C4-2B (cell line): ENCODE results near the gene DCAF12.
"Not testable (repeated sequence)": the region's sequence is repeated elsewhere in the genome, so short reads cannot be mapped to it uniquely, and the experiment has no call there.

Experiments
- H3K27ac ChIP-seq: fragments of 450-650 bp; 2 replicates; pipeline ENCODE4 v1.5.1; 2017
- CTCF ChIP-seq: fragments of 450-650 bp; conservative IDR thresholded peaks from 2 replicates; pipeline ENCODE4 v1.5.1; 2017; ENCODE audit warnings: mild to moderate bottlenecking
- ZFX ChIP-seq: fragments of 450-650 bp; IDR thresholded peaks from 2 replicates; pipeline ENCODE4 v1.6.1; 2017

Gene DCAF12

DNA sequence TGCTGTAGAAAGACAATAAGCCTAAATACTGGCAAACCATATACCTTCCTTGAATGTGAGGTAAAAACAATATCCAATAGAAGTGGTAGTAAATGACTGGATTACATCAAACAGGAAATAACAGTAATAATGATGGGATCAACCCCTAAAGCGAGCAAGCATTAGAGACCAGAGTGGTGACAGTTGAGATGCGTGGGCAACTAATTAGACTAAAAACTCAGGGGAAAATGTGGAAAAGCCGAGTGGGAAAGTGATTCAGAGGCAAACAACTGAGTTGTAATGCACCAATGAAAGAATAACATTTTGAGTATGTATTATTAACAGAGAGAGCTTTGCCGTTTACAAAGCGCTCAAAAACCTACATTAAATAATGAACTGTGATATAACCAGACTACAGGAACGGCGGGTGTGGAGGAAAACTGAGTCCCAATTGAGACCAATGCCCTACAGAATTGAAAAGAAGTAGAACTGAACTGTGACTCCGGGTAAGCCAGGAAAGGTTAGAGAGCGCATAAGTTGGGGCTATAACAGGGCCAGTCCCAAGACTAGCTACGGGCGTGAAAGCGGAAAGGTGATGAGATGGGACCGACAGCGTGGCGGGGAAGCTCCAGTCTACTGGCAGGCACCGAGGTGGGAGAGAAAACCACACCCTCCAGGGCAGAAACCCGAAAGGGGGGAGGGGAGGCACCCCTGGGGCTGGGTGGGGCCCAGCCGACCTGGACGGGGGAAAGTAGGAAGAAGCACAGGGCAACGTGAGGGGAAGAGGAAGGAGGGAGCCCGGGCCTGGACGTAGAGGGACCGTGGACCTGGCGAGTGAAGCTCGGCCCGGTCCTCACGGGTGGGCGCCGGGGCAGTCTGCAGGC, 78.4 kb downstream of the DCAF12 start:
- no peak for TF ChIP-seq ZFX
- no peak for TF ChIP-seq CTCF
- peak overlapping the region; percentile 95 for H3K27ac ChIP-seq

GRCh38 chr9:34046784-34047379, 79.6 kb downstream of the DCAF12 start:
- TF ChIP-seq ZFX (no peak), CTCF (no peak)
- H3K27ac ChIP-seq: no peak overlapping the region

- TF ChIP-seq CTCF (no peak), ZFX (no peak)
- no peak overlapping the region for H3K27ac ChIP-seq
Observed at GRCh38 chr9:34045903-34046302, 80.6 kb downstream of the DCAF12 start.

DNA sequence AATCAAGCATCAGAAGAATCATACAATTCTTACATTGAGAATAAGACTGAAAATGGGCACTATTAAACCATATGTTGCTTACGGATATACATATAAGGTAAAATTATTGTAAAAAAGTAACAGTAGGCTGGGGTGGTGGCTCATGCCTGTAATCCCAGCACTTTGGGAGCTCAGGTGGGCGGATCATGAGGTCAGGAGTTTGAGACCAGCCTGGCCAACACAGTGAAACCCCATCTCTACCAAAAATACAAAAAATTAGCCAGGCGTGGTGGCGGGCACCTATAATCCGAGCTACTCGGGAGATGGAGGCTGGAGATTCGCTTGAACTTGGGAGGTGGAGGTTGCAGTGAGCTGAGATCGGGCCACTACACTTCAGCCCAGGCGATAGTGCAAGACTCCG, 84.4 kb downstream of the DCAF12 start:
- H3K27ac ChIP-seq: not testable (repeated sequence)

DNA sequence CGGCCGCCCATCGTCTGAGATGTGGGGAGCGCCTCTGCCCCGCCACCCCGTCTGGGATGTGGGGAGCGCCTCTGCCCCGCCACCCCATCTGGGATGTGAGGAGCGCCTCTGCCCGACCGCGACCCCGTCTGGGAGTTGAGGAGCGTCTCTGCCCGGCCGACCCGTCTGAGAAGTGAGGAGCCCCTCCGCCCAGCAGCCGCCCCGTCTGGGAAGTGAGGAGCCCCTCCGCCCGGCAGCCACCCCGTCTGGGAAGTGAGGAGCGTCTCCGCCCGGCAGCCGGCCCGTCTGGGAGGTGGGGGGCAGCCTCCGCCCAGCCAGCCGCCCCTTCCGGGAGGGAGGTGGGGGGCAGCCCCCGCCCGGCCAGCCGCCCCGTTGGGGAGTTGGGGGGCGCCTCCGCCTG, 87.6 kb downstream of the DCAF12 start:
- H3K27ac ChIP-seq: not testable (repeated sequence)

DNA sequence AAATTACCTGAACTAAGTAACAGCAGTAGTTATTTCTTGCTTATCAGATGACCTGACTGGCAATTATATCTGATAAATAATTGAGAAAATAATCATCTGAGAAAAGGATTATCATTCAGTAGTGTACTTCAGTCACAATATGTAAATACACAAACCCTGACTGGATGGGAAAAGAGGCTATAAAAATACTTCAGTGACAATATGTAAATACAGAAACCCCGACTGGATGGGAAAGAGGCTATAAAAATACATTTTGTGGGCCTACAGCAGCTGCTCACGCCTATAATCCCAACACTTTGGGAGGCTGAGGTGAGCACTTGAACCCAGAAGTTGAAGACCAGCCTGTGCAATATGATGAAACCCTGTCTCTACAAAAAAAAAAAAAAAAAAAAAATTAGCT, 88.9 kb downstream of the DCAF12 start:
- TF ChIP-seq ZFX: no peak
- no peak for TF ChIP-seq CTCF
- no peak overlapping the region for H3K27ac ChIP-seq

DNA sequence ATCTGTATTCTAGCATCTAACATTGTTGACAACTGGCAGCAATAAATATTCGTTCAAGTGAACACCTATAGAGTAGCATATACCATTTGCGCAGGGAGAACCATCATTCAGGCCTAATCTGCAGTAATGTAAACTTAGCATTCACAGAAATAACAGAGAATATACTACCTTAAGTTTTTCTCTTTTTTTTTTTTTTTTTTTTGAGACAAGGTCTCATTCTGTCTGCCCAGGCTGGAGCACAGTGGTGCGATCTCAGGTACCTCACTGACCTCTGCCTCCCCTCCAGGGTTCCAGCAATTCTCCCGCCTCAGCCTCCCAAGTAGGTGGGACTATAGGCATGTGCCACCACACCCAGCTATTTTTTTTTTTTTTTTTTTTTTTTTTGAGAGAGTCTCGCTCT, 89.9 kb downstream of the DCAF12 start:
- TF ChIP-seq ZFX: no peak
- TF ChIP-seq CTCF: no peak
- H3K27ac ChIP-seq: no peak overlapping the region
